ENCODE data around the gene ZNF708. TPM values are rescaled to one million over a fixed set of nuclear protein-coding genes. Genes with fewer than 3 reads are reported as not detected.
"Not testable (repeated sequence)": the region's sequence is repeated elsewhere in the genome, so short reads cannot be mapped to it uniquely, and the experiment has no call there.

ZNF708 gene
- total RNA-seq = 9.4 and 10.0 TPM in 2 replicates
- 3.0 TPM for polyA plus RNA-seq (2012)

- peak; percentile 96 for DNase-seq (ENCODE audit: low read depth)
These were observed at the start of gene ZNF708 for GRCh38 chr19:21328885-21329605. TSS of gene ZNF708 (minus strand) at chr19:21329410. CDS start at chr19:21329212, 198 bp downstream.

- no peak for DNase-seq (ENCODE audit: low read depth)
These were observed 33.1 kb upstream of the ZNF708 start for GRCh38 chr19:21362291-21362690.

GRCh38 chr19:21358768-21359451 is 29.7 kb upstream of the ZNF708 start, which contains the start of gene ZNF738:
TSS of gene ZNF738 (plus strand) at chr19:21359000. CDS start at chr19:21359141, 141 bp downstream.
- peak; percentile 98 for DNase-seq (ENCODE audit: low read depth)

GRCh38 chr19:21352830-21353229 is 23.6 kb upstream of the ZNF708 start:
- DNase-seq (ENCODE audit: low read depth) = no peak

GRCh38 chr19:21344841-21345240 is 15.6 kb upstream of the ZNF708 start:
- DNase-seq (ENCODE audit: low read depth) = not testable (repeated sequence)

GRCh38 chr19:21335721-21336120 is 6.5 kb upstream of the ZNF708 start:
- no peak for DNase-seq (ENCODE audit: low read depth)

- no peak for DNase-seq (ENCODE audit: low read depth)
These were observed 804 bp downstream of the ZNF708 start for GRCh38 chr19:21328406-21328805.

GRCh38 chr19:21326169-21326568 is 3.0 kb downstream of the ZNF708 start:
- DNase-seq (ENCODE audit: low read depth) = no peak

- no peak for DNase-seq (ENCODE audit: low read depth)
These were observed 6.2 kb downstream of the ZNF708 start for GRCh38 chr19:21323000-21323399.

GRCh38 chr19:21322528-21322927 is 6.7 kb downstream of the ZNF708 start:
- no peak for DNase-seq (ENCODE audit: low read depth)

- DNase-seq (ENCODE audit: low read depth) = peak; percentile 62
These were observed 7.2 kb downstream of the ZNF708 start for GRCh38 chr19:21321996-21322395.

- peak; percentile 64 for DNase-seq (ENCODE audit: low read depth)
These were observed 8.1 kb downstream of the ZNF708 start for GRCh38 chr19:21321134-21321533.

- DNase-seq (ENCODE audit: low read depth) = peak; percentile 40
These were observed 11.4 kb downstream of the ZNF708 start for GRCh38 chr19:21317821-21318220.

- no peak for DNase-seq (ENCODE audit: low read depth)
These were observed 14.5 kb downstream of the ZNF708 start for GRCh38 chr19:21314676-21315075.

GRCh38 chr19:21312807-21313206 is 16.4 kb downstream of the ZNF708 start:
- DNase-seq (ENCODE audit: low read depth) = not testable (repeated sequence)

- no peak for DNase-seq (ENCODE audit: low read depth)
These were observed 20.4 kb downstream of the ZNF708 start for GRCh38 chr19:21308773-21309172.

GRCh38 chr19:21306881-21307479 is 22.2 kb downstream of the ZNF708 start:
- not testable (repeated sequence) for DNase-seq (ENCODE audit: low read depth)

- not testable (repeated sequence) for DNase-seq (ENCODE audit: low read depth)
These were observed 35.4 kb downstream of the ZNF708 start for GRCh38 chr19:21293768-21294167.

GRCh38 chr19:21269813-21270212 is 59.4 kb downstream of the ZNF708 start:
- DNase-seq (ENCODE audit: low read depth) = no peak

- no peak for DNase-seq (ENCODE audit: low read depth)
These were observed 64.3 kb downstream of the ZNF708 start for GRCh38 chr19:21264891-21265290.

- DNase-seq (ENCODE audit: low read depth) = no peak
These were observed 64.8 kb downstream of the ZNF708 start for GRCh38 chr19:21264416-21264815.

- not testable (repeated sequence) for DNase-seq (ENCODE audit: low read depth)
These were observed 68.3 kb downstream of the ZNF708 start for GRCh38 chr19:21260848-21261381.
